HCT116 (cell line): ENCODE measurements around the gene RCC2. TPM values are rescaled to one million over a fixed set of nuclear protein-coding genes. Genes with fewer than 3 reads are reported as not detected.
A peak's percentile ranks its signal among the peaks of the same experiment; 100 is the strongest.

ENCODE experiments used
- ATAC-seq: fragments of 200-7000 bp; cut with Tn5 transposase; 2 replicates; pipeline ENCODE4 v1.9.1; 2020; ENCODE audit warnings: mild to moderate bottlenecking, moderate library complexity
- BruUV-seq: library from RNA; stranded (reverse); fragments of 400-500 nt; replicated peaks from 2 replicates; lab custom pipeline; 2021; lab: Mats Ljungman, UMichigan
- CTCF ChIA-PET: fragments of 300-600 bp; sonication (Branson Sonifier 250); formaldehyde crosslinking; loops from one replicate; lab custom pipeline; 2021; ENCODE audit warnings: antibody characterized with exemption; lab: Charles Lee
- POLR2A ChIA-PET: fragments of 300-600, 350-600 bp; sonication (Branson Sonifier 250); formaldehyde crosslinking; loops from one replicate; lab custom pipeline; 2021; ENCODE audit warnings: antibody characterized with exemption; lab: Charles Lee
- RAD21 ChIA-PET, 2 experiments: fragments of 300-600 bp; sonication (Branson Sonifier 250); formaldehyde crosslinking; loops; one replicate each; lab custom pipeline; 2023; ENCODE audit warnings: low total read pairs in 2 of 2; ENCODE audit not compliant: uncharacterized antibody in 2 of 2, unreplicated experiment in 2 of 2, low non-redundant PET in 1 of 2; lab: Charles Lee
- DNase-seq: peaks from one replicate; pipeline ENCODE4 v3.0.0-alpha.2; 2010; ENCODE audit warnings: low read depth, low spot score
- H2AFZ ChIP-seq: fragments of 200-600 bp; shearing (Covaris generic), sonication (generic); 2 replicates; pipeline ENCODE4 v1.6.1; 2017; ENCODE audit warnings: low read depth, mixed run types, mixed read lengths, antibody characterized with exemption, low read length; ENCODE audit not compliant: poor library complexity, severe bottlenecking
- H3K27ac ChIP-seq: 2 replicates; pipeline ENCODE4 v1.5.1; 2012; ENCODE audit warnings: low read depth, low read length
- H3K27me3 ChIP-seq: fragments of 200-600 bp; sonication (generic); 2 replicates; pipeline ENCODE4 v1.6.1; 2016; ENCODE audit warnings: mixed run types, low read length, mixed read lengths; ENCODE audit not compliant: insufficient read depth
- H3K36me3 ChIP-seq, 2 experiments: fragments of 200-500 bp in 1 of 2; fragments of 200-600 bp in 1 of 2; sonication (Bioruptor generic) in 1 of 2; sonication (generic) in 1 of 2; 2 replicates each; pipeline versions ENCODE4 v1.5.1 to v1.6.1; 2014 to 2016; ENCODE audit warnings: low read length in 2 of 2, inconsistent platforms in 1 of 2, mixed read lengths in 1 of 2, mixed run types in 1 of 2; ENCODE audit not compliant: insufficient read depth in 2 of 2, control insufficient read depth in 1 of 2
- H3K4me1 ChIP-seq, 2 experiments: fragments of 200-600 bp in 1 of 2; sonication (generic) in 1 of 2; 2 replicates each; pipeline versions ENCODE4 v1.5.1 to v1.6.1; 2012 to 2017; ENCODE audit warnings: low read length in 2 of 2, inconsistent platforms in 1 of 2, mild to moderate bottlenecking in 1 of 2, mixed read lengths in 1 of 2, mixed run types in 1 of 2, moderate library complexity in 1 of 2; ENCODE audit not compliant: insufficient read depth in 2 of 2, control insufficient read depth in 1 of 2
- H3K4me2 ChIP-seq: fragments of 200-600 bp; sonication (generic); 2 replicates; pipeline ENCODE4 v1.6.1; 2017; ENCODE audit warnings: mixed run types, low read length, mixed read lengths
- H3K4me3 ChIP-seq, 2 experiments: fragments of 200-600 bp in 1 of 2; sonication (generic) in 1 of 2; replicated peaks in 1 of 2; 2 replicates each; pipeline ENCODE4 v1.5.1; 2011 to 2016; ENCODE audit warnings: low read length in 2 of 2, control low read depth in 1 of 2, low read depth in 1 of 2, mild to moderate bottlenecking in 1 of 2, mixed read lengths in 1 of 2, mixed run types in 1 of 2
- H3K79me2 ChIP-seq: fragments of 200-600 bp; sonication (generic); 2 replicates; pipeline ENCODE4 v1.6.1; 2017; ENCODE audit warnings: mild to moderate bottlenecking, mixed run types, low read length, moderate library complexity, mixed read lengths; ENCODE audit not compliant: insufficient read depth
- H3K9ac ChIP-seq: fragments of 200-600 bp; sonication (generic); 2 replicates; pipeline ENCODE4 v1.6.1; 2016; ENCODE audit warnings: low read length, mixed read lengths
- H3K9me2 ChIP-seq: fragments of 200-600 bp; sonication (generic), shearing (Covaris generic); 2 replicates; pipeline ENCODE4 v1.6.1; 2017; ENCODE audit warnings: mixed run types, mild to moderate bottlenecking, moderate library complexity; ENCODE audit not compliant: insufficient read depth
- H3K9me3 ChIP-seq, 2 experiments: fragments of 200-500 bp in 1 of 2; fragments of 200-600 bp in 1 of 2; sonication (Bioruptor generic) in 1 of 2; sonication (generic) in 1 of 2; 2 replicates each; pipeline ENCODE4 v1.6.1; 2014 to 2017; ENCODE audit warnings: low read length in 2 of 2, mixed read lengths in 2 of 2, inconsistent platforms in 1 of 2, low read depth in 1 of 2, mild to moderate bottlenecking in 1 of 2, mixed run types in 1 of 2, moderate library complexity in 1 of 2; ENCODE audit not compliant: control insufficient read depth in 1 of 2, insufficient read depth in 1 of 2
- H4K20me1 ChIP-seq: fragments of 200-600 bp; sonication (generic), shearing (Covaris generic); 2 replicates; pipeline ENCODE4 v1.6.1; 2017; ENCODE audit warnings: mixed run types, mild to moderate bottlenecking, moderate library complexity; ENCODE audit not compliant: insufficient read depth
- ATF3 ChIP-seq: IDR thresholded peaks from 2 replicates; pipeline ENCODE4 v1.6.1; 2012
- CBX3 ChIP-seq: IDR thresholded peaks from 2 replicates; pipeline ENCODE4 v1.6.1; 2012; ENCODE audit warnings: low read depth
- CEBPB ChIP-seq: IDR thresholded peaks from 2 replicates; pipeline ENCODE4 v1.6.1; 2012; ENCODE audit warnings: low read depth
- EGR1 ChIP-seq: IDR thresholded peaks from 2 replicates; pipeline ENCODE4 v1.6.1; 2012; ENCODE audit warnings: low read depth
- EZH2 ChIP-seq: fragments of 200-600 bp; sonication (generic); IDR thresholded peaks from 2 replicates; pipeline ENCODE4 v1.6.1; 2017; ENCODE audit warnings: antibody characterized with exemption, mixed run types
- JUND ChIP-seq: IDR thresholded peaks from 2 replicates; pipeline ENCODE4 v1.6.1; 2012
- MAX ChIP-seq: IDR thresholded peaks from 2 replicates; pipeline ENCODE4 v1.6.1; 2012
- POLR2A ChIP-seq: IDR thresholded peaks from 2 replicates; pipeline ENCODE4 v1.7.0; 2011; ENCODE audit warnings: borderline replicate concordance; ENCODE audit not compliant: insufficient read depth, insufficient read length; ENCODE audit errors: extremely low read depth
- POLR2AphosphoS5 ChIP-seq: IDR thresholded peaks from 2 replicates; pipeline ENCODE4 v1.6.1; 2011; ENCODE audit warnings: mild to moderate bottlenecking, low read depth, low read length, moderate library complexity
- RAD21 ChIP-seq: IDR thresholded peaks from 2 replicates; pipeline ENCODE4 v1.6.1; 2012; ENCODE audit warnings: low read depth, mild to moderate bottlenecking
- REST ChIP-seq: IDR thresholded peaks from 2 replicates; pipeline ENCODE4 v1.6.1; 2012; ENCODE audit warnings: low read depth
- SIN3A ChIP-seq: IDR thresholded peaks from 2 replicates; pipeline ENCODE4 v1.6.1; 2012; ENCODE audit warnings: low read depth
- SRF ChIP-seq: IDR thresholded peaks from 2 replicates; pipeline ENCODE4 v1.6.1; 2012; ENCODE audit warnings: low read depth
- TCF7L2 ChIP-seq: IDR thresholded peaks from 2 replicates; pipeline ENCODE4 v1.7.0; 2011; ENCODE audit warnings: borderline replicate concordance, inconsistent platforms; ENCODE audit not compliant: insufficient read depth, insufficient read length; ENCODE audit errors: extremely low read depth
- ZFX ChIP-seq: fragments of 450-650 bp; IDR thresholded peaks from 2 replicates; pipeline ENCODE4 v1.6.1; 2017
- ZNF274 ChIP-seq: fragments of 200-500 bp; sonication (Bioruptor generic); IDR thresholded peaks from 2 replicates; pipeline ENCODE4 v1.6.1; 2014; ENCODE audit warnings: mild to moderate bottlenecking, low read depth, low read length, inconsistent platforms
- intact Hi-C: fragments of 100-400 bp; cut with micrococcal nuclease; formaldehyde crosslinking; loops from 2 replicates; pipeline ENCODE4 v1.10.0; 2022
- total RNA-seq: library from RNA; stranded (reverse); gene quantifications from one replicate; pipeline ENCODE4 v1.2.1, GENCODE V29; 2021; ENCODE audit not compliant: unreplicated experiment

The RCC2 gene
- total RNA-seq, 1 experiment from 2014 or later = 178 TPM

- Histone ChIP-seq H3K4me3 (no peak overlapping the region), H3K27ac (no peak overlapping the region), H3K4me1 (no peaks in the 10 kb centered on the region), H3K9me3 (no peaks in the 10 kb centered on the region), H3K4me2 (no peak overlapping the region), H2AFZ (no peak overlapping the region), H4K20me1 (no peaks in the 10 kb centered on the region), H3K79me2 (peaks cover 73% of the 10 kb centered on the region), H3K36me3 (peaks cover 63 to 74% of the 10 kb centered on the region in 2 experiments), H3K9me2 (no peaks in the 10 kb centered on the region), H3K27me3 (no peaks in the 10 kb centered on the region), H3K9ac (no peak overlapping the region)
- BruUV-seq = TSS peak; percentile 2
- RAD21 ChIA-PET = no interaction called here
- CTCF ChIA-PET = no interaction called here
- intact Hi-C loops = loop anchor here (1.0 to 5.0 kb wide), 2 partner anchors 65 to 187 kb away; no protein-coding TSS in a partner anchor
- TF ChIP-seq RAD21 = no peak
- no peak for TF ChIP-seq EGR1
- TF ChIP-seq SIN3A = no peak
- no peak for TF ChIP-seq REST
- TF ChIP-seq POLR2A = no peak
- no peak for TF ChIP-seq CBX3
- TF ChIP-seq TCF7L2 = no peak
- TF ChIP-seq EZH2 = no peak
- TF ChIP-seq CEBPB = no peak
- no peak for TF ChIP-seq SRF
- no peak for TF ChIP-seq JUND
- no peak for TF ChIP-seq POLR2AphosphoS5
- no peak for TF ChIP-seq ZFX
- TF ChIP-seq ATF3 = no peak
- no peak for TF ChIP-seq MAX
- no peak for TF ChIP-seq ZNF274
- DNase-seq (no peak), ATAC-seq (no peak)
- POLR2A ChIA-PET = no interaction called here
Measured at GRCh38 chr1:17420391-17420918, 19.0 kb downstream of the RCC2 start.
